Glutamatergic neuron (in vitro differentiated cells): ENCODE measurements around the gene HPD. TPM values are rescaled to one million over a fixed set of nuclear protein-coding genes. Genes with fewer than 3 reads are reported as not detected.

Source experiments
- DNase-seq: peaks from one replicate; pipeline ENCODE4 v3.0.0; 2022
- H3K27ac Mint-ChIP-seq: one replicate; pipeline ENCODE4 v1.8.0; 2020; ENCODE audit warnings: mild to moderate bottlenecking, mixed read lengths, inconsistent platforms; ENCODE audit not compliant: unreplicated experiment
- H3K27me3 Mint-ChIP-seq: one replicate; pipeline ENCODE4 v1.8.0; 2020; ENCODE audit warnings: mild to moderate bottlenecking, moderate library complexity, mixed read lengths, inconsistent platforms; ENCODE audit not compliant: unreplicated experiment
- H3K36me3 Mint-ChIP-seq: one replicate; pipeline ENCODE4 v1.8.0; 2020; ENCODE audit warnings: mild to moderate bottlenecking, mixed read lengths, inconsistent platforms; ENCODE audit not compliant: unreplicated experiment
- H3K4me1 Mint-ChIP-seq: one replicate; pipeline ENCODE4 v1.8.0; 2020; ENCODE audit warnings: mild to moderate bottlenecking, low read depth, mixed read lengths, inconsistent platforms; ENCODE audit not compliant: unreplicated experiment
- H3K4me3 Mint-ChIP-seq: one replicate; pipeline ENCODE4 v1.8.0; 2020; ENCODE audit warnings: mild to moderate bottlenecking, mixed read lengths, inconsistent platforms; ENCODE audit not compliant: unreplicated experiment
- H3K9me3 Mint-ChIP-seq: one replicate; pipeline ENCODE4 v1.8.0; 2020; ENCODE audit warnings: mild to moderate bottlenecking, moderate library complexity, mixed read lengths, inconsistent platforms; ENCODE audit not compliant: unreplicated experiment
- total RNA-seq: library from RNA; stranded (reverse); fragmentation: NEBNext Ultra II Directional; extraction: Animal tissue kit (Norgen Biotek cat#: 25700); gene quantifications from one replicate; pipeline ENCODE4 v1.2.1, GENCODE V29; 2021; ENCODE audit not compliant: unreplicated experiment
- TF ChIP-seq, protein P1 (sequence below): fragments of 200-600 bp; sonication (generic); IDR thresholded peaks from one replicate; pipeline ENCODE4 v1.5.0; 2021; ENCODE audit not compliant: partially characterized antibody, unreplicated experiment

Gene HPD
- total RNA-seq, 1 donor from 2014 or later, result not detected

DNA sequence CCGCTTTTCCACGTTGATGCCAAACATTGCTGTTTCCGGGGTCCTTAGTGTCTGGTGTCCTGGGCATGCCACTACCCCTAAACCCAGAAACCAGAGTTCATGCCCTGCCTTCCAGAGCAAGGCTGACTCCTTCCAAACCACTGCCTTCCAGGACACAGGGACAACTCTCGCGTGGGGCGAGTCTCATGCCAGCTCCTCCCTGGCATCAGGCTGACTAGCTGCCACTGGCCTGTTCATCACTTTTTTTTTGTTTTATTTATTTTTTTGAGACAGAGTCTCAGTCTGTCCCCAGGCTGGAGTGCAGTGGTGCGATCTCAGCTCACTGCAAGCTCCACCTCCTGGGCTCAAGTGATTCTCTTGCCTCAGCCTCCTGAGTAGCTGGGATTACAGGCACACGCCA, 50.0 kb downstream of the HPD start:
- Mint-ChIP-seq H3K27ac (no peak overlapping the region), H3K4me3 (no peak overlapping the region), H3K4me1 (peaks cover 17% of the 10 kb centered on the region), H3K36me3 (peaks cover 5% of the 10 kb centered on the region), H3K9me3 (peaks cover 12% of the 10 kb centered on the region), H3K27me3 (peaks cover 11% of the 10 kb centered on the region)
- TF ChIP-seq, protein P1, sequence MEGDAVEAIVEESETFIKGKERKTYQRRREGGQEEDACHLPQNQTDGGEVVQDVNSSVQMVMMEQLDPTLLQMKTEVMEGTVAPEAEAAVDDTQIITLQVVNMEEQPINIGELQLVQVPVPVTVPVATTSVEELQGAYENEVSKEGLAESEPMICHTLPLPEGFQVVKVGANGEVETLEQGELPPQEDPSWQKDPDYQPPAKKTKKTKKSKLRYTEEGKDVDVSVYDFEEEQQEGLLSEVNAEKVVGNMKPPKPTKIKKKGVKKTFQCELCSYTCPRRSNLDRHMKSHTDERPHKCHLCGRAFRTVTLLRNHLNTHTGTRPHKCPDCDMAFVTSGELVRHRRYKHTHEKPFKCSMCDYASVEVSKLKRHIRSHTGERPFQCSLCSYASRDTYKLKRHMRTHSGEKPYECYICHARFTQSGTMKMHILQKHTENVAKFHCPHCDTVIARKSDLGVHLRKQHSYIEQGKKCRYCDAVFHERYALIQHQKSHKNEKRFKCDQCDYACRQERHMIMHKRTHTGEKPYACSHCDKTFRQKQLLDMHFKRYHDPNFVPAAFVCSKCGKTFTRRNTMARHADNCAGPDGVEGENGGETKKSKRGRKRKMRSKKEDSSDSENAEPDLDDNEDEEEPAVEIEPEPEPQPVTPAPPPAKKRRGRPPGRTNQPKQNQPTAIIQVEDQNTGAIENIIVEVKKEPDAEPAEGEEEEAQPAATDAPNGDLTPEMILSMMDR, result no peak
- DNase-seq, result no peak

DNA sequence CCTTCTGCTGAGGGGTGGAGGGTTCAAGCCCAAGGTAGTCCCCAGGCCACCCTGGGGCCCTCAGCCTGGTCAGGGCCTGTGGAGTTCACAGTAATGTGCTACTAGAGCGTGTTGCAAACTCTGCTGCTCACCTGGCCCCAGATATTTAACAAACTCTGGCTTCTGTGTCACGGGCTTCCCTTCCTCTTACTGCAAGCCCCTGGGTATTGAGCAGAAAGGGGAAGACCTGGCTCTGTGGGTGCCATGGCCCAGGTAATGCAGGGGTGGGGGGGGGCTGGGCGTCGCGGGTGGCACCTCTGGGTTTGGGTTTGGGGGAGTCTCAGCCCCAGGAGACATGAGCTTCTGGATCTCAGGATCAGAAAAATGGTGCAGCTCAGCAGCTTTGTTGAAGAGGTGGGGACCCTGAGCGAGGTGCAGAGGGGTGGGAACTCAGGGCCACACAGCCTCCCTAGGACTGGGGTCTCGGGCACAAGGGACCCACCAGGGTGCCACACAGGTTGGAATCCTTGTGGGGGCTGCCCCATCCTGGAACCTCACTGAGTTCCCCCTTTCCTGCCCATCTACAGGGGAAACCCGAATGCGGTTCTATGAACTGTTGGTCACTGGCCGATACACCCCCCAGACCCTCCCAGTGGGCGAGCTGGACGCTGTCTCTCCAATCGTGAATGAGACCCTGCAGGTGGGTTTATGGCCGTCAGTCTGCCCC, 50.9 kb downstream of the HPD start:
- peaks cover 10% of the 10 kb centered on the region for H3K27me3 Mint-ChIP-seq
- no peak for DNase-seq
- H3K4me3 Mint-ChIP-seq, result no peak overlapping the region

DNA sequence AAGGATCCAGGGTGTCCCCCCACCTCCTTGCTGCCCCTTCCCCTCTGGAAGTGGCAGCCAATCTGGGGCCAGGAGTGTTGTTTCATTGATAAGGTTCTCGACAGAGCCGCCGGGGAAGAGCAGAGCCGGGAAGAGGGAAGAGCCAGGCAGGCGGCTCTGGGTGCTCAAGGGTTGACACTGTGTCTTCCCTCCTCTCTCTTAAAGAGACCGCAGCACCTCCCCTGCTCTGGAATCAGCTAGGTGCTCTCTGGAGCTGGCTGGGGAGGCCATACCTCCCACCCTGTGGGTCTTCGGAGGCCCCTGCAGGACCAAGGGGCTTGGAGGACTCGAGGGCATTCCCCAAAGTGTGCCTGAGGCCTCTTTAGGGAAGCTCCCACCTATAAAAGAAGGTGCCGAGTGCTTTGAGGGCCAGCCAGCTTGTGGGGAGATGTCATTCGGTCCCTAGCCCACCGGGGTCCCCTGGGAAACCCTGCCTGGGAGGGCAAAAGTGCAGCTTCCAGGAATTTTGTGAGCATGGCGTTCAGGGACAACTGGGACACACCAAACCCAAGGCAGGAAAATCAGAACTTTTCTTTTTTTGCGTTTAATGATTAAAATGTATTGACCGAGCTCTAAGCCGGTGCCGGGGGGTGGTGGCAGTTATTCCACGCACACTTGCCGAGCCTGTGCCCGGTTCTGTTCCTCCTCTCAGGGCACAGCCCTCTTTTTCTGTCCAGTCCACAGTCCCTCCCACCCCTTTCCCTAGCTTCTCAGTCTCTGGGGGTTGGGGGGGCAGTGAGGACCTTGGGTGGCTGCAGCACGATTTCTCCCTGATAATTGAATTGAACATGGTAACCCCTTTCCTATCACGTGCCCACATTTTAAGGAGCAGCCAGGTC, 51.9 kb downstream of the HPD start:
- H3K4me3 Mint-ChIP-seq, result peak overlapping the region; percentile 97
- peaks cover 18% of the 10 kb centered on the region for H3K4me1 Mint-ChIP-seq
- DNase-seq, result no peak
- H3K27me3 Mint-ChIP-seq, result peaks cover 16% of the 10 kb centered on the region
- TF ChIP-seq, protein P1, result no peak
- H3K9me3 Mint-ChIP-seq, result peaks cover 24% of the 10 kb centered on the region
- H3K36me3 Mint-ChIP-seq, result peaks cover 10% of the 10 kb centered on the region
- peak overlapping the region; percentile 79 for H3K27ac Mint-ChIP-seq

More for the DNA sequence above, 50.9 kb downstream of the HPD start:
- Mint-ChIP-seq H3K4me1 (peaks cover 16% of the 10 kb centered on the region), H3K27ac (no peak overlapping the region), H3K9me3 (peaks cover 14% of the 10 kb centered on the region), H3K36me3 (peaks cover 5% of the 10 kb centered on the region)
- TF ChIP-seq, protein P1, result no peak

DNA sequence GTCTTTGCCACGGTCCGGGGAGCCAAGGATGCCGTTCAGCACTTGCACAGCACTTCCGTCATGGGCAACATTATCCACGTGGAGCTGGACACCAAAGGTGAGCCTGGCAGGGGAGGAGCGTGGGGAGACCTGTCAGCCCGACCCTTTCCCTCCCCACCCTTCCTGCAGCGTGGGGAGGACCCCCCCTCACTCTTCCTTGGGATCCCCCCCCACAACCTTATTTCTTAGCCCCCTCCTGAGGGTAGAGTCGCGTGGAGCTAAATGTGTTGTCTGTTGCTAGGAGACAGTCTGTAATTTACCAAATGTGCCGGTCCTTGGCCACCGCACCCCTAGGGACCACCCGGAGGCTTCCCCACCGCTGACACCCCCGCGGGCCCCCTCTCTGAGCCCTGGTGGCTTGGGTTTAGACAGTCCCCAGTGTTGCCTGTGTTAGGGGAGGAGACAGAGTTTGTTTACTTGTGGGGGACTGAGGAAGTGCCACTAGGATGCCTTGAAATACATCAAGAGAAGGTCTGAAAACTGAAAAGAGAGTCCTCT, 52.6 kb downstream of the HPD start:
- DNase-seq, result no peak
- TF ChIP-seq, protein P1, result no peak
- Mint-ChIP-seq H3K4me3 (peak overlapping the region; percentile 97), H3K27me3 (peaks cover 22% of the 10 kb centered on the region), H3K27ac (peak overlapping the region; percentile 79), H3K4me1 (peaks cover 17% of the 10 kb centered on the region), H3K9me3 (peaks cover 31% of the 10 kb centered on the region), H3K36me3 (peaks cover 13% of the 10 kb centered on the region)
